Measurements from ENCODE around the gene MCRIP1. TPM values are rescaled to one million over a fixed set of nuclear protein-coding genes. Genes with fewer than 3 reads are reported as not detected.

Gene MCRIP1
- polyA plus RNA-seq (ENCODE audit: insufficient read length) = 135 TPM

- peak; percentile 96 for DNase-seq
Observed at GRCh38 chr17:81833160-81833920, at the start of gene MCRIP1. MCRIP1 (minus strand) TSS chr17:81833291; CDS start chr17:81824506, 8,785 bp downstream.

DNA sequence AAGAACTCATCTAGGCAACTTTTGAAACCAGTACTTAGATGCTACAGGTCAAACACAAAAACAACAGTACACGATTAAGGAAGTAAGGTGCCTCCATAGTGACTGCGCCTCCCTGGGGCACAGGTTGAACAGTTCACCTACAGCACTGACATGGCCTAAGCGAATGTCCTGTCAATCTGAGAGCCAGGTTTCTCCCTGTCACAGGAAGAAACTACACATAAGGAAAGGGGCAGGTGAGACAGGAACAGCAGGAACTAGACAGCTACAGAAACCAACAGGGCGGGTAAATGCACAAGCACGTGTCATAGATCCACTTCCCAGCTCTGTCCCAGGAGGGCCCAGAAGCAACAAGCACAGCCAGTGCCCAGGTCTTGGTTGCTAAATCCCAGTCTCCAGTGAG, 46.0 kb upstream of the MCRIP1 start:
- DNase-seq = no peak

DNA sequence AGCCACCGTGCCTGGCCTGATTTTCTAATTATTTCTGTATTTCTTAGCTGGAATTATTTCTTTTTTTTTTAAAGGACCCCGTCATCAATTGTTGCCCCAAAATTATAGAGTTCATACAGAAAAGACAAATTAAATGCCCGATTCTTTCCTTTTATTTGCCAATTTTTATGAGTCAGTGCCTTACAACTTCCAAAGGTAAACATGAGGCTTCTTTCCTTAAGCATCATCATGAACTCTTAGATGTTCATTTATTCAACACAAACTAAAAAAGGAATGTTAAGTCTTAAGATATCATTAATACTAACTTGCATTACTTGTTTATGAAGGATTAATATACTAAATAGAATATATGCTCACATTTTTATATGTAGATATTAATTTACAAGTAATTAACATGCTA, 45.2 kb upstream of the MCRIP1 start:
- no peak for DNase-seq

GRCh38 chr17:81877569-81877968, 44.5 kb upstream of the MCRIP1 start:
- no peak for DNase-seq

DNA sequence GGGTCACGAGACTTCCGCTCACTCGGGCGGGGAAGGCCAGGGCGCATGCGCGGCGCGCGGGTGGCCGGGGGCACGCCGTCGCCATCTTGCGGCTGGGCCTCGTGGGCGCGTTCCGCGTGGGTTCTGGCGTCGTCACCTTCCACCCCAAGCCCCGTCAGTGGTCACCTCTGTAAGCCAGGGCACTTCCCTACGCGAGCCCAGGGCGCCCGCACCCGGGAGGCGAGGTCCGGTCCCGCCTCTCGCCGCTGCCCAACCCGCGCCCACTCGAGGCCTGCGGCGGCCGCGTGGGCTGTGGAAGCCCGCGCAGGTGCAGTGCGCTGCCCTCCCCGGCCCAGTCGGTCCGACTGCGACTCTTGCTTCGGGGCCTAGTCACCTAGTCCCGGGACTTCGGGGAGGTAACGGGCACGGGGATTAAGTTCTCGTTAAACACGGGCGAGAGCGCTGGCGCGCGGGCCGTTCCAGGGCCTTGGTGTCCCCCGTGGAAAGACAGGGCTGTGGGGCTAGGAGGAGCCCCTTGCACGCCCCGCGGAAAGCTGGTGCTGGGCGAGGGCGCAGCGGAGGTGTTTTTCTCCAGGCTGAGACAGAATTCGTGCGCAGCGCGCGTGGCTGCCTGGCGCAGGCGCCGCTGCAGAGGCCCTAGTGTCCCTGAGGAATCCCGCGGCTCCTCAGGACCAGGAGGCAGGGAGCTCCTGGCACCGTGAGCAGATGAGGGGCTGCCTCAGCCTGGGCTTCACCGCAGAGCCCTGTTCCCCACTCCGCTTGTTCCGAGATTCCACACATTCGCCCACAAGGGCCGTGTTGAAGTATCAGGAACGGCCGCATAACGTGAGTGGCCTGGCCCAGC, 38.5 kb upstream of the MCRIP1 start:
- peak; percentile 94 for DNase-seq

- DNase-seq = no peak
Observed at GRCh38 chr17:81870981-81871386, 37.9 kb upstream of the MCRIP1 start, which contains the start of gene ARHGDIA. ARHGDIA (minus strand) TSS chr17:81871337; CDS start chr17:81869930, 1,407 bp downstream.

DNA sequence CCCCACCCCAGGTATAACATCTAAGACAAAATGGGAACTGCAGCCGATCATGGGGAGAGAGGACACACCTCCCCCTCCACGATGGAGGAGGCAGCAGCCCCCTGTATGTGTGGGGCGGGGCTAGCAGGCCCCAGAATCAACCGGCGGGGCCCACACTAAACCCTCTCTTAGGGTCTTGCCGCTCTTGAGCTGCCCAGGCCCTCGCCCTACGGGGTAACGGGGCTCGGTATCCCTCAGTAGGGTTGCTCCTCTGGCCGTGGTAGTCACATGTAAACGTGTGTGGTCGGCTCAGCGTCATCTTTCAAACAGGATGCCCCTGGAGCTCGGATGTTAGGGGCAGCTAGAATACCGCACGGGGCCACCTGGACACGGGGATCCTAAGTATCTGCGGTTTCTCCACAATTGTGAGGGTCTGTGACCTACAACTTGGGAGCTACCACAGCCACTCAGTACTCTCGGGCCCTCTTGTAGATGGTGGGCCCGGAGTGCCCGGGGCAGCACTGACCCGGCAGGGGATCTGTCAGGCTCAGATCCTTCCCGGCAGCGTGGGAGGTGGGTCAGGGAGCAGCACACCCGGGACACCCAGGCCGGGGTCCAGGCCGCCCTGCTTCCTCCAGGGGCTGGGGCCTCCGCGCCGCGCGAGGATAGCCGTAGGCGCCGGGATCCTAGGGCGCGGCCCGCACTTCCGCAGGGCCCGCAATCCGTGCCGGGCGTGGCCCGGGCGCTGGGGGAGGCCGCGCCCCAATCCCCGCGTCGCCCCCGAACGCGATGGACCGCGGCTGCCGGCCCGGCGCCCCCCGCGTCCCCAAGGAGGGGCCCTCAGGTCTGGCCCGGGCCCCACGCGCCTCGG, 37.3 kb upstream of the MCRIP1 start:
- DNase-seq = no peak

- no peak for DNase-seq
Observed at GRCh38 chr17:81869221-81870130, 36.4 kb upstream of the MCRIP1 start.

DNA sequence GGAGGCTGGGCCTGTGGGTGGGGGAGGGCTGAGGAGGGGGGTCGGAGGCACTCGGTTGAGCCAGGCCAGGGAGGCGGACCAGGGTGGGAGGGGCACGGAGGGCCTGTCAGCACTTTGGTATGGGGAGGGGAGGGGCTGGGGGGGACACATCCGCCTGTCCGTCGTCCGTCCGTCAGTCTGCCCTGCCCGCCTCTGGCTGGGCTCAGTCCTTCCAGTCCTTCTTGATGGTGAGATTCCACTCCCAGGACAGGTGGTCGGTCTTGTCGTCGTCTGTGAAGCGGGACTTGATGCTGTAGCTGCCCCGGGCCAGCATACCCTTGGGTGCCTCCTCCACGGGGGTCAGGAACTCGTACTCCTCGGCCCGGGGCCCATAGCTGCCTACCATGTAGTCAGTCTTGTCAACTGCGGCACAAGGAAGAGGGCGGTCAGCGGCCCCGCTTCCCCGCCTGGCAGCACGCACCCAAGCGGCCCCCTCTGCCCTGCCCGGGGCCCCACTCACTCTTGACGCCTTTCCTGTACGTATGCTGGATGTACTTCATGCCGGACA, 35.7 kb upstream of the MCRIP1 start:
- no peak for DNase-seq

DNA sequence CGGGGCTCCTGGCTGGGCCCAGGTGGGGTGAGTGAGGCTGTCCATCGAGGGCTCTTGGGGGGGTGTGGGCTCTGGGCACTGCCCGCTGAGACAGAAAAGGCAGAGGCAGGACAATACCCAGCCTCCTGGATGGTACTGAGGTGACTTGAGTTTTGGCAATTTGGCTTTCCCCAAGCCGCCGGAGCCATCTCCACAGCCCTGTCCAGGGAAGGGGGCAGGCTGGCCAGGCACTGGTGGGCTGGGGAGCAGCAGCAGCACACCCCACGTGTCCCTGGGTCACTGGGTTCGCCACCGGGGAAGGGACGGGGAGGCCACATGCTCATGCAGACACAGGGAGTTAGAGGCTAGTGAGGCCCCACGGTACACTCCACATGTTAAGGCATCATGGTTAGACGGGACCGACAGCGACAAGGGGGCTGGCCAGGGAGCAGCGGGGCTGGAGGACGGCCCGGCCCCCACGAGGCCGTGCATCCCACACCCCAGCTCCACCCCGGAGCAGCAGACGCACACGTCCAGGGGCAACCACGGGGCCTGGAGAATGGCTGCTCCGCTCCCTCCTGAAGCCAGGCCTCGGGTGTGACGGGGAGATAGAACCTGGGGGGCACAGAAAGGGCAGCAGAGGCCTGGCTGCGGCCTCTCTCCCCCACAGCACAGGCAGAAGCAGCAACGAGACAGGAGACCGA, 35.0 kb upstream of the MCRIP1 start:
- no peak for DNase-seq

GRCh38 chr17:81867170-81867990, 34.3 kb upstream of the MCRIP1 start:
- no peak for DNase-seq

GRCh38 chr17:81866440-81867169, 33.5 kb upstream of the MCRIP1 start:
- no peak for DNase-seq

GRCh38 chr17:81865733-81866439, 32.8 kb upstream of the MCRIP1 start:
- DNase-seq = no peak

GRCh38 chr17:81865358-81865732, 32.3 kb upstream of the MCRIP1 start:
- DNase-seq = no peak

- DNase-seq = no peak
Observed at GRCh38 chr17:81863833-81864768, 31.0 kb upstream of the MCRIP1 start.

DNA sequence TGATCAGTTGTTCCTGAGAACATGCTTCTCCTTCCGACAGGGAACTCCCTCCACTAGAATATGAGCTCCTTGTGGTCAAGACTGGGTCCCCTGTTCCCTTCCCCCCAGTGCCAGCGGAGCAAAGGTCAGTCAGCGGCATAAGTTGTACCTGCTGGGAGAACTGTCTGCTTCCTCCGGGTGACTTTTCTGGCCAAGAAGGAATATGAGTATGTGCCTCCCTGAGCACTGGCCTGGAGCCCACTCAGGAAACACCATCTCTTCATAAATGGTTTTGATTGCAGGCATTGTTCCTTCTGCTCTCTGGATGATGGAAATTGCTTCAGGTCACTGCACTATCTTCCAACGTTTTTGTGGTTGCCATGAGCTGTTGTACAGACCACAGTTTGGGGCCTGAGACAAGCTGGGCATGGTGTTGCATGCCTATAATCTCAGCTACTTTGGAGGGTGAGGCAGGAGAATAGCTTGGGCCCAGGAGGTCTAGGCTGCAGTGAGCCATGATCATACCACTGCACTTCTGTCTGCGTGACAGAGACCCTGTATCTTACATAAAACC, 30.1 kb upstream of the MCRIP1 start:
- no peak for DNase-seq

All from hindlimb muscle (tissue), 1 donor.